ENCODE measurements around the gene FCSK.
A peak's percentile ranks its signal among the peaks of the same experiment; 100 is the strongest.

The FCSK gene

GRCh38 chr16:70475054-70475871 is 20.9 kb downstream of the FCSK start:
- no peak overlapping the region for H3K4me3 ChIP-seq (ENCODE audit: low read depth, low read length)
- no peak for DNase-seq (ENCODE audit: low read depth)

DNA sequence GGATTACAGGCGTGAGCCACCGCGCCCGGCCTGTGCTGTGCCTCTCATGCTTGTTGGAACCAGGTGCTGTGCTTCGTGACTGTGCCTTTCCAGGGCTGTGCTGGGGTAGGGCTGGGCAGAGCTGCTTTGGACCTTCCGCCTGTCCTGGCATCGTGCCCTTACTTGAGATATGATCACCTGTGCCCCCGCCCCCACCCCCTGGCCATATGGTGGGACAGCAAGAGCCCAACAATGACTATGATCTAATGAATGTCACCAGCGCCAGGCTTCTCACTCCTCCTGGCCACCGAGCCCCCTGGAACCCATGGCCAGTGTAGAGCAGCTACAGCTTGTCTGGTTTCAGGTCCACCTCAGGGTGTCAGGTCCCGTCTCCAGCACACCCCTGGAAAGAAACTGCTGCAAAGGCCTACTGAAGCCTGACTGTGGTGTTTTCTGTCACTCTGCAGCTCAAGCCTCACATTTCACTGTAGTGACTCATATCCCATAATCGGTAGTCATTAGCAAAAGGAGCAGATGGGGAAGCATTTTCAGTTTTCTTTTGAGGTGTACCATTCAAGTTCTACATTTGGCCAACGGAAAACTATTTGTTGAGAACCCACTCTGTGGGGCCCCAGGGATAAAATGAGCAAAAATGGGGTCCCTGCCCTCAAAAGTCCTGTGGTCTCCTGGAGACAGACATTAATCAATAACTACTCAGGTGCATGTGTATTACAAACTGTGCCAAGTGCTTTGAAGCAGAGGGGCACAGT is 22.1 kb downstream of the FCSK start:
- no peak overlapping the region for H3K4me3 ChIP-seq (ENCODE audit: low read depth, low read length)
- peak; percentile 35 for DNase-seq (ENCODE audit: low read depth)

DNA sequence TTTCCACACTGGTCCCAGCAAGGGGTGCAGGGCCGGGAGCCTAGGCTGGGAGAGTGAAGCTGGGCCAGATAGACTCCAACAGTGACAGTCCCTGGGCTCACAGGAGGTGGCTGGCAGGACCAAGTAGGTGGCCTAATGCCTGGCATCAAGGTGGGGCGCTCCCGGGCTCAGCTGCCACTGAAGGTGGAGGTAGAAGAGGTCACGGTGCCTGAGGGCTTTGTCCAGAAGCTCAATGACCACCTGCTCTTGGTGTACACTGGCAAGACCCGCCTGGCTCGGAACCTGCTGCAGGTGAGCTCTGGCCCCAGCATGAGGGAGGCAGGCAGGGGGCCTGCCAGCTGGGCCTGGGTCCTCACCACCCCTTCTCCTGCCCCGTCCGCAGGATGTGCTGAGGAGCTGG is 23.8 kb downstream of the FCSK start:
- no peak overlapping the region for H3K4me3 ChIP-seq (ENCODE audit: low read depth, low read length)
- DNase-seq (ENCODE audit: low read depth) = no peak

DNA sequence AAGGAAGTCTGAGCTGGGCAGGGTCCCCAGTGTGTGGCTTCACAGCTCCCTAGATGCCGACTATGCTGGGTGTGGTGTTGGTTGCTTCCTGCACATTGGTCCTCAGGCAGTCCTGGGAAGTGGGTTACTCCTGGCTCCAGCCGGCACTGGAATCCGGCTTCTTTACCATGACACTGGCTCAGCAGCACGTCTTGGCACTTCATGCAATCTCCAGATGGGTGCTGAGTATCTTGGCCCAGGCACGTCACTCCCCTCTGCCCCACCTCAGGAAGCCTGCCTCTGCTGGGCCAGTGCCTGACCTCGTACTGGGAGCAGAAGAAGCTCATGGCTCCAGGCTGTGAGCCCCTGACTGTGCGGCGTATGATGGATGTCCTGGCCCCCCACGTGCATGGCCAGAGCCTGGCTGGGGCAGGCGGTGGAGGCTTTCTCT is 24.5 kb downstream of the FCSK start:
- no peak for DNase-seq (ENCODE audit: low read depth)
- H3K4me3 ChIP-seq (ENCODE audit: low read depth, low read length) = no peak overlapping the region

DNA sequence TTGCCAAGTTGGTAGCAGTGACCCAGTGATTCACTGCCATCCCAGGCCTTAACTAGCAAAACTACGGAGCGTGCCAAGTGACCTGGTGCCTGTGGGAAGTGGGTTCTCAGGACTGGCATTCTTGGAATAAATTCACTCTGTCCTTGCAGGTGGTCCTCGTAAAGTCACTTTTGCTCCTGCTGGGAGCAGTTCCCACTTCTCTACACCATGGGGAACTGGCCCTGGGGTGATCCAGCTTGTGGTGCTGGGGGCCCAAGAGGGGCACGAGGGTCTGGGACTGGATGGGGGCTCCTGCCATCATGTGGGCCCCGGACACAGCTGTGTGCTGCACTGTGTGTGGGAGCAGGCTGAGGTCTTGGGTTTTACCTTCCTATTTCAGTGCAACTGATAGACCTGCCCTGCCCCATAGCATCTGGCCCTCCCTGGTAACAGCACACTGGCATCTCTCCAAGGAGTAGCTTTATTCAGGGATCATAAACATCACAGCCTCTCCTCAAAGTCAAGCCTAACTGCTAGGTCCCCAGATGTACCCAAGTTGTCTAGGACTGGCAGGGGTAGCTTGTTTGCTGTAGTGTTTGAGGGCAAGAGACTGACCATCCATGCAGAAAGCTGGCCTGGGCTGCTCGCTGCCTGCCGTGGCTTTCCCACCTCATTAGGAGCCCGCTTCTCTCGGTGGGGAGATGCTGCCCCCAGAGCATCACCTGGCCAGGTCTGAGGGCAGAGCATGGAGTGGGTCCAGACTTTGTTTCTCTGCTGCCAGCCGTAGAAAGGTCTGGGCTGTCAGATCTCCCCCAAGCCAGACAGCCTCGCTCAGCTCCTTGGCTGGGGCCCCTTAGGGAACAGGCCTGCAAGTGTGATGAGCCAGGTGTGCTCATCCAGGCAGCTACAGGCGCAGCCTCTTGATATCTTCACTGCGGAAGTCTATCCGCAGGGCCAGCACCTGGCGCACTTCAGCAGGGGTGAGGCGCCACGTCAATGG is 26.0 kb downstream of the FCSK start:
- DNase-seq (ENCODE audit: low read depth) = no peak

GRCh38 chr16:70481929-70482536 is 27.6 kb downstream of the FCSK start:
- no peak for DNase-seq (ENCODE audit: low read depth)
- H3K4me3 ChIP-seq (ENCODE audit: low read depth, low read length) = no peak overlapping the region

More for the DNA sequence above, 26.0 kb downstream of the FCSK start:
- no peak overlapping the region for H3K4me3 ChIP-seq (ENCODE audit: low read depth, low read length)

- H3K4me3 ChIP-seq (ENCODE audit: low read depth, low read length) = no peak overlapping the region
- DNase-seq (ENCODE audit: low read depth) = no peak
These were observed 28.2 kb downstream of the FCSK start for GRCh38 chr16:70482624-70483023.

GRCh38 chr16:70483426-70483825 is 29.0 kb downstream of the FCSK start:
- DNase-seq (ENCODE audit: low read depth) = no peak
- no peak overlapping the region for H3K4me3 ChIP-seq (ENCODE audit: low read depth, low read length)

DNA sequence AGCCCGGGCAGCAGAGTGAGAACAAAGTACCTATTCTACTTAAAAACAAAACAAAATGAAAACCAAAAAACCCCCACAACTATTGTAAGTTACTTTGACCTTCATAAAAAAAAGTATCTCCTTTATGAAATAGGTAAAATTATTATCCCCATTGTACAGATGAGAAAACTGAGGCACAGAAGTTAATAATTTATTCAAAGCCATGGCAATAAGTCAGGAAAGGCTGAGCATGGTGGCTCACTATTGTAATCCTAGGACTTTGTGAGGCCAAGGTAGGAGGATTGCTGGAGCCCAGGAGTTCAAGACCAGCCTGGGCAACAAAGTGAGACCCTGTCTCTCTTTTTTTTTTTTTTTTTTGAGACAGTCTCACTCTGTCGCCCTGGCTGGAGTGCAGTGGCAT is 30.5 kb downstream of the FCSK start:
- DNase-seq (ENCODE audit: low read depth) = no peak

DNA sequence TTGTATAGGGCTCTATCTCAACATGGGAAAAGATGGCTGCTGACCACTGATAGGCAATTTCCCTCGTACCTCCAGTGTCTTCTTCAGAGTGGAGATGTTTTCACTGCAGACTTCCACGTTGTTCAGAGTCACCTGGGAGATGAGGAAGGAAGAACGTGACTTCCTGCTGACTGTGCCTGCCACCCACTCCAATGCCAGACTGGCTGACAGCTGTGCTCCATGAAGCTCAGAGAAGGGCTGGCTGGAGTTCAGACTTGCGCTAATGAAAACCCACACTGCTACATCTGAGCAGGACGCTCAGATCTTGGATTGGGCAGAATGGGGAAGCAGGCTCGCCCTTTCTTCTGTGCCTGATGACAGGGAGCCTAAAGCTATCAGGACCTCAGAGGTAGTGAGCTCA is 35.9 kb downstream of the FCSK start:
- H3K4me3 ChIP-seq (ENCODE audit: low read depth, low read length) = no peak overlapping the region
- no peak for DNase-seq (ENCODE audit: low read depth)

More for the DNA sequence above, 30.5 kb downstream of the FCSK start:
- no peak overlapping the region for H3K4me3 ChIP-seq (ENCODE audit: low read depth, low read length)

GRCh38 chr16:70493802-70494201 is 39.4 kb downstream of the FCSK start:
- no peak for DNase-seq (ENCODE audit: low read depth)
- no peak overlapping the region for H3K4me3 ChIP-seq (ENCODE audit: low read depth, low read length)

DNA sequence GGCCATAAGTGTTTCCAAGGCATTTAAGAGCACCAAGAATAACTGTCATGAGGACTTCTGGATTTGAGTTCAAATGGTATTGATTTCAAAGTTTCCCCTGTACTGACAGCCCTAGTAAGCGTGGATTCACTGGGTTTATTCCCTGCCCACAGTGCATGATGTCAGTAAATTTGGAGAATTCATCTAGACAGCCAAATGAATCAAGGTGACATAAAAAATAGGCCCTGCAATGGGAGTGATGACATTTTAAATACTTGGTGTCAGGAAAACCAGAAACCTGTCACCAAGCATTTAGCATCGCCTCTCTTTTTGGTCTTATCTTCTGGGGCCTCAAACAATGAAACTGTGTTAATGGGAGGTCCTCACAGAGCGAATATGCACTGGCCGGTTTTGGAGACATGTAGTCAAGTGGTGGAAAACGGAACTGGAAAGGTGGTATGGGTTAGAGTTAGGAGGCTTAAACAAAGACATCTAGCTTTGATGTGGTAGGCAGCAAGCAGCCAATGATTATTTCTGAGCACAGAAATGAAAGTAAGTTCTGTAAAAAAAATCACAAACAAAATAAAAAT is 39.9 kb downstream of the FCSK start:
- H3K4me3 ChIP-seq (ENCODE audit: low read depth, low read length) = no peak overlapping the region
- DNase-seq (ENCODE audit: low read depth) = no peak

- no peak for DNase-seq (ENCODE audit: low read depth)
- H3K4me3 ChIP-seq (ENCODE audit: low read depth, low read length) = no peak overlapping the region
These were observed 40.4 kb downstream of the FCSK start for GRCh38 chr16:70494777-70495176.

DNA sequence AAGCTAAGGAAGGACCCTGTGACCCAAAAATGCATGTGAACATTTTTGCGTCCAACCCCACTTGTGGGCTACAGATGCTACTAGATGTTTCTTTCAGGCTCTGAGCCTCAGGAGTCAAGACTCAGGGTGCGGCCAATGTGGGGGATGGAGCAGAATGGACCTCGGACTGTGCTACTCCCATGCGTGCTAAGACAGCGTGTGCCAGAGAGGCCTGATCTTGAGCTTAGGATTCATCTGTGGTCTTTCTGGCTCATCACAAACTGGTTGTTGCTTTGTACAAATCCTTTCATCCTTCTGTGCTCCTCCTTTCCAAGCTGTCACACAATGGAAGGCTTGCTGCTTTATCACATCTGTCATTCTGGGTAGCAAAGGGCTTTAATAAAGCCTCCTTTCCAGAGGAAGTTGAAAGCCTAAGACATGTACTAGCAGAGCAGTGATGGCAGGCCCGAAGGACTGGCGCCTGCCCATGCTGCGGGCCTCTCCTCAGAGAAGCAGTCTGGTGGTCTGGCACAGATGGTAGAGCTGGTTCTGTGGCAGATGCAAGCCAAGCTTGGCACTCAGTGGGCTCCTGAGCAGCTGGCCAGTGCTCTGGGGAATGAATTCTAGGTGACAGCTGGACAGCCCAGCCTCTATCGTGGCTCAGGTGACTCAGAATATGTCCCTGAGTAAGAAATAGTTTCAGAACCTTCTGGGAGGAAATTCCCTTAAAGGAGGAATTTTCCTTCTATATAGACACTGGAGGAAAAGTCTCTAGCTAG is 41.2 kb downstream of the FCSK start:
- DNase-seq (ENCODE audit: low read depth) = no peak
- H3K4me3 ChIP-seq (ENCODE audit: low read depth, low read length) = no peak overlapping the region

DNA sequence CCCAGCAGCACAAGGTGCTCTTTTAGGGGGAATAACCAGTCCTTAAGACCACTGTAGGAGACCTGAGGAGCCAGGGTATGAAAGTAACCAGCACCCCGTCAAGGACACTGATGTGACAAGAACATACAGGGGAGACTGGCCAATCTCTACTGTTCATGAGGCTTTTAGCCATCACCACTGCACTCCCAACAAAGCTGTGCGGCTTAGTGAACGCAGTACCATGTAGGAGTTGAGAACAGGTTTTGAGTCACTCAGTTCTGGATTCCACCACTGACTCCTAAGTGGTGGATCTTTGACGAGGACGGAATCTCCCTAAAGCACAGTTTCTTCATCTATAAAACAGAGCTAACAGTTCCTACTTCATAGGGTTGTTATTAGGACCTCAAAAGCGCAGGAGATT is 42.1 kb downstream of the FCSK start:
- DNase-seq (ENCODE audit: low read depth) = no peak
- no peak overlapping the region for H3K4me3 ChIP-seq (ENCODE audit: low read depth, low read length)

GRCh38 chr16:70508752-70509151 is 54.4 kb downstream of the FCSK start:
- no peak for DNase-seq (ENCODE audit: low read depth)
- no peak overlapping the region for H3K4me3 ChIP-seq (ENCODE audit: low read depth, low read length)

- no peak for DNase-seq (ENCODE audit: low read depth)
- no peak overlapping the region for H3K4me3 ChIP-seq (ENCODE audit: low read depth, low read length)
These were observed 55.8 kb downstream of the FCSK start for GRCh38 chr16:70510216-70510615.

- DNase-seq (ENCODE audit: low read depth) = no peak
- H3K4me3 ChIP-seq (ENCODE audit: low read depth, low read length) = no peak overlapping the region
These were observed 57.4 kb downstream of the FCSK start for GRCh38 chr16:70511833-70512232.

Data from skeletal muscle cell (primary cell).